IMR-90 (cell line): ENCODE results near the gene KCNJ18.
"Not testable (repeated sequence)": the region's sequence is repeated elsewhere in the genome, so short reads cannot be mapped to it uniquely, and the experiment has no call there.

Source experiments
- CTCF ChIP-seq: conservative IDR thresholded peaks from 2 replicates; pipeline ENCODE4 v1.5.1; 2012; ENCODE audit warnings: mild to moderate bottlenecking, low read depth, low read length, improper control_type of control experiment
- ELK1 ChIP-seq: fragments of 150-350 bp; IDR thresholded peaks from 2 replicates; pipeline ENCODE4 v1.6.1; 2016; ENCODE audit warnings: low read depth, mild to moderate bottlenecking, low read length, moderate library complexity, borderline replicate concordance
- MAFK ChIP-seq: IDR thresholded peaks from 2 replicates; pipeline ENCODE4 v1.6.1; 2012; ENCODE audit warnings: low read depth, low read length, improper control_type of control experiment
- MAZ ChIP-seq: IDR thresholded peaks from 2 replicates; pipeline ENCODE4 v1.6.1; 2012; ENCODE audit warnings: low read depth, mild to moderate bottlenecking, low read length, improper control_type of control experiment, moderate library complexity, borderline replicate concordance
- MXI1 ChIP-seq: IDR thresholded peaks from 2 replicates; pipeline ENCODE4 v1.6.1; 2012; ENCODE audit warnings: low read depth, mild to moderate bottlenecking, low read length, moderate library complexity, borderline replicate concordance
- POLR2A ChIP-seq: IDR thresholded peaks from 2 replicates; pipeline ENCODE4 v1.6.1; 2012; ENCODE audit warnings: mild to moderate bottlenecking, low read depth, low read length

DNA sequence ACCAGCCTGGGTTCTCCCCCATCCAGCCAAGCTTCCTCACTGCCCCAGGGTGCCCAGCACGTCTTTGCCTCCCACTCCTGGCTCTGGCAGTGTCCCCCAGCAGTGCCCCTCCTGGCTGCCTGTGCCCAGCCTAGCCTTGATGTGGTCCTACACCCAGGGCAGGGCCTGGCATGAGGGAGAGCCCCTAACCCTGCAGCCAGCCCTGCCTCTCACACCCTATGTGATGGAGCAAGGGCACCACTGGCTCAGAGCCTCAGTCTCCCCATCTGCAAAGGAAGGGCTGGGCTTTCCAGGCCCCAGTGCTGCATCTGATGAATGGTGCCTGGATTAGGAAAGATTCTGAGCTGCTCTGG, 5.2 kb downstream of the KCNJ18 start:
- TF ChIP-seq POLR2A, CTCF, MAZ, MAFK, ELK1, MXI1: not testable (repeated sequence)
